ENCODE data around the gene DCTN4. TPM values are rescaled to one million over a fixed set of nuclear protein-coding genes. Genes with fewer than 3 reads are reported as not detected.

The DCTN4 gene
- polyA plus RNA-seq, 3 donors: 14.6 to 34.4 (median 16.3) TPM

DNA sequence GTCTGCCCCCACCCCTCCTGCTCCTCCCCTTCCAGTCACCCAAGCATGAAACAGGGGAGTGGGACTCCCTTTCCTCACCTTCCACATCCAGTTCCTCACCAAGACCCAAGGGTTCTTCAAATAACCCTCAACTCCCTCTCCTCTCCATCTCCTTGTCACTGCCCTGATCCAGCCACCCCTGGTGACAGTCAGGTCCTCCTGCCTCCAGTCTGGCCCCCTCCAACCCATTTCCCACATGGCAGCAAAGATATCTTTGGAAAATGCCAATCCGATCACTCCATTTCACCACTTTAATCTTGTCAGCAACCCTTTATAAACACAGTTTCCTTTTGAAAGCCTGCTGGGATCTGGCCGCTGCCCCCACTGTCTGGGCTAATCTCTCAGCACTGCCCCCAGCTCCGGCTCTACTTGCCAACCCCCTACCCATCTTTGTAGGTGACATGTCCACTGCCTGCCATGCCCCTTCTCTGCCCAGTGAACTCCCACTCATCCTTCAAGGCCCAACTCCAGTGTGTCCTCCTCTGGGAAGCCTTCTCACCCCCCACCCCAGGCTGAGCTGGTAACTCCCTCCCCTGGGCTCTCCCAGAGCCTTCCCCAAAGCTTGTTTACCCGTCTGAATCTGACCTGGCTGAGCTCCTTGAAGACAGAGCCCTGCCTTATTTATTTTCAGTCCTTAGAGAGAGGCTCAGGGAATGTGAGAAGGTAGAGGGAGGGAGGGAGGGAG is 98.5 kb downstream of the DCTN4 start:
- peaks cover 5 to 12% (median 7%) of the 10 kb centered on the region in 3 donors for H3K27me3 Mint-ChIP-seq (ENCODE audit: low read depth in 3 of 3)
- Histone ChIP-seq H3K9me3 (replicated peaks in 1 of 2; ENCODE audit: control insufficient read depth in 1 of 2, insufficient read depth in 1 of 2, low read length in 2 of 2) (no peaks in the 10 kb centered on the region), H3K4me3 (replicated peaks in 1 of 3; ENCODE audit: low read depth in 2 of 3, low read length in 3 of 3) (no peak overlapping the region), H3K4me2 (replicated peaks; ENCODE audit: extremely low read depth, low read length, poor library complexity, severe bottlenecking) (no peak overlapping the region), H3K9ac (ENCODE audit: insufficient read depth, low read length, poor library complexity, severe bottlenecking) (no peak overlapping the region), H2AFZ (ENCODE audit: insufficient read depth, low read depth, low read length, poor library complexity, severe bottlenecking) (no peak overlapping the region), H3K79me2 (ENCODE audit: insufficient read depth, low read length) (no peaks in the 10 kb centered on the region), H3K4me1 (ENCODE audit: control insufficient read depth in 1 of 2, insufficient read depth in 2 of 2, low read length in 2 of 2) (peaks cover 9 to 14% of the 10 kb centered on the region in 2 donors), H3K36me3 (replicated peaks in 1 of 2; ENCODE audit: control insufficient read depth in 1 of 2, insufficient read depth in 2 of 2, low read length in 2 of 2) (no peaks in the 10 kb centered on the region), H4K20me1 (ENCODE audit: insufficient read depth, low read length) (no peaks in the 10 kb centered on the region), H3K27me3 (ENCODE audit: control insufficient read depth in 2 of 2, insufficient read depth in 2 of 2, low read length in 2 of 2) (peaks cover 0 to 4% of the 10 kb centered on the region in 2 donors), H3K27ac (ENCODE audit: low read depth in 1 of 2, low read length in 2 of 2) (no peak overlapping the region)
- 93% methylated on average over 3 of the region's 4 CpGs for WGBS (ENCODE audit: insufficient coverage)
- H3K4me3 Mint-ChIP-seq: no peak overlapping the region
- no peak overlapping the region for H3K27ac Mint-ChIP-seq
- no peak for DNase-seq
- TF ChIP-seq, protein P1, sequence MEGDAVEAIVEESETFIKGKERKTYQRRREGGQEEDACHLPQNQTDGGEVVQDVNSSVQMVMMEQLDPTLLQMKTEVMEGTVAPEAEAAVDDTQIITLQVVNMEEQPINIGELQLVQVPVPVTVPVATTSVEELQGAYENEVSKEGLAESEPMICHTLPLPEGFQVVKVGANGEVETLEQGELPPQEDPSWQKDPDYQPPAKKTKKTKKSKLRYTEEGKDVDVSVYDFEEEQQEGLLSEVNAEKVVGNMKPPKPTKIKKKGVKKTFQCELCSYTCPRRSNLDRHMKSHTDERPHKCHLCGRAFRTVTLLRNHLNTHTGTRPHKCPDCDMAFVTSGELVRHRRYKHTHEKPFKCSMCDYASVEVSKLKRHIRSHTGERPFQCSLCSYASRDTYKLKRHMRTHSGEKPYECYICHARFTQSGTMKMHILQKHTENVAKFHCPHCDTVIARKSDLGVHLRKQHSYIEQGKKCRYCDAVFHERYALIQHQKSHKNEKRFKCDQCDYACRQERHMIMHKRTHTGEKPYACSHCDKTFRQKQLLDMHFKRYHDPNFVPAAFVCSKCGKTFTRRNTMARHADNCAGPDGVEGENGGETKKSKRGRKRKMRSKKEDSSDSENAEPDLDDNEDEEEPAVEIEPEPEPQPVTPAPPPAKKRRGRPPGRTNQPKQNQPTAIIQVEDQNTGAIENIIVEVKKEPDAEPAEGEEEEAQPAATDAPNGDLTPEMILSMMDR (IDR thresholded peaks at IDR 0.05): no peak
- peaks cover 9% of the 10 kb centered on the region for H3K4me1 Mint-ChIP-seq
- intact Hi-C loops (cut with micrococcal nuclease): no loop called here
- no peaks in the 10 kb centered on the region for H3K36me3 Mint-ChIP-seq
- peaks cover 0 to 2% (median 0%) of the 10 kb centered on the region in 7 donors for H3K9me3 Mint-ChIP-seq

- 94% methylated on average over 8 of the region's 11 CpGs for WGBS (ENCODE audit: insufficient coverage)
- no peak overlapping the region for H2AFZ ChIP-seq (ENCODE audit: insufficient read depth, low read depth, low read length, poor library complexity, severe bottlenecking)
- H3K27ac Mint-ChIP-seq: no peak overlapping the region
- peaks cover 0 to 4% of the 10 kb centered on the region in 2 donors for H3K27me3 ChIP-seq (ENCODE audit: control insufficient read depth in 2 of 2, insufficient read depth in 2 of 2, low read length in 2 of 2)
- H3K4me1 Mint-ChIP-seq: peaks cover 9% of the 10 kb centered on the region
- no peaks in the 10 kb centered on the region for H3K36me3 Mint-ChIP-seq
- H3K27ac ChIP-seq (ENCODE audit: low read depth in 1 of 2, low read length in 2 of 2): no peak overlapping the region
- H3K79me2 ChIP-seq (ENCODE audit: insufficient read depth, low read length): no peaks in the 10 kb centered on the region
- H3K4me3 ChIP-seq (replicated peaks in 1 of 3; ENCODE audit: low read depth in 2 of 3, low read length in 3 of 3): no peak overlapping the region
- TF ChIP-seq, protein P1 (IDR thresholded peaks at IDR 0.05): no peak
- intact Hi-C loops (cut with micrococcal nuclease): loop anchor here (5.0 to 10.0 kb wide), 3 partner anchors 97 to 205 kb away; no protein-coding TSS in a partner anchor
- peaks cover 0 to 2% (median 0%) of the 10 kb centered on the region in 7 donors for H3K9me3 Mint-ChIP-seq
- H3K9ac ChIP-seq (ENCODE audit: insufficient read depth, low read length, poor library complexity, severe bottlenecking): no peak overlapping the region
- H3K4me2 ChIP-seq (replicated peaks; ENCODE audit: extremely low read depth, low read length, poor library complexity, severe bottlenecking): no peak overlapping the region
- DNase-seq: no peak
- no peaks in the 10 kb centered on the region for H3K9me3 ChIP-seq (replicated peaks in 1 of 2; ENCODE audit: control insufficient read depth in 1 of 2, insufficient read depth in 1 of 2, low read length in 2 of 2)
- H3K27me3 Mint-ChIP-seq (ENCODE audit: low read depth in 3 of 3): peaks cover 6 to 12% (median 9%) of the 10 kb centered on the region in 3 donors
- H3K36me3 ChIP-seq (replicated peaks in 1 of 2; ENCODE audit: control insufficient read depth in 1 of 2, insufficient read depth in 2 of 2, low read length in 2 of 2): no peaks in the 10 kb centered on the region
- H3K4me1 ChIP-seq (ENCODE audit: control insufficient read depth in 1 of 2, insufficient read depth in 2 of 2, low read length in 2 of 2): peaks cover 9 to 14% of the 10 kb centered on the region in 2 donors
- no peak overlapping the region for H3K4me3 Mint-ChIP-seq
- H4K20me1 ChIP-seq (ENCODE audit: insufficient read depth, low read length): no peaks in the 10 kb centered on the region
These were observed 99.3 kb downstream of the DCTN4 start for GRCh38 chr5:150659360-150660107.

Data from CD14-positive monocyte (primary cell).